Measurements from ENCODE around the gene PGAM4.
"Not testable (repeated sequence)": the region's sequence is repeated elsewhere in the genome, so short reads cannot be mapped to it uniquely, and the experiment has no call there.

Gene PGAM4

DNA sequence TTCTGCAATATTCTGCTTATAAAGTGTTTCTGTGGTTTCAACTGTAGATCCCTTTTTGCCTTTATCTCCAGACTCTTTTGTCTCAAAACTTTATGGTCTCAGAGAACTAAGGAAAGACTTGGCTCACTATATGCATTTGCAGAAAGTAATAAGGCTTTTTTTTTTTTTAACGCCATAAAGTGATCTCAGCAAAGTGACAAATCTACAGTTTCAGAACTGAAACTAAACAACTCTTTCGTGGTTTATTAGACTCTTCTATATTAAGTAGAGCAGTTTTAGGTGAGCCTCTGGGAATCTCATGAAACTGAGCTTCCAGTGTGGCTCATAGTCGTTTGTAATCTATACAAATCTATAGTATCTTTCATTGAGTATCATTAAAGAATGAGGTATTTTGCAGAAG is 43.7 kb downstream of the PGAM4 start:
- no peak for DNase-seq (ENCODE audit: low read depth in 3 of 3)

- no peak for DNase-seq (ENCODE audit: low read depth in 3 of 3)
Measured at GRCh38 chrX:77924320-77924859, 45.0 kb downstream of the PGAM4 start.

- no peak for DNase-seq (ENCODE audit: low read depth in 3 of 3)
Measured at GRCh38 chrX:77922787-77923186, 46.7 kb downstream of the PGAM4 start.

- not testable (repeated sequence) for DNase-seq (ENCODE audit: low read depth in 3 of 3)
Measured at GRCh38 chrX:77919370-77919769, 50.1 kb downstream of the PGAM4 start.

GRCh38 chrX:77918568-77918967 is 50.9 kb downstream of the PGAM4 start:
- DNase-seq (ENCODE audit: low read depth in 3 of 3) = no peak

Measured in stimulated activated CD4-positive, alpha-beta T cell treated with anti-CD3 and anti-CD28 coated beads, TNF-alpha, amount 100 ng/mL, for 48 hours (primary cell).